Measurements from ENCODE around the gene DOCK1.
A peak's percentile ranks its signal among the peaks of the same experiment; 100 is the strongest.

DOCK1 gene

GRCh38 chr10:127179612-127180250, 274.5 kb downstream of the DOCK1 start:
- TF ChIP-seq, protein P1, sequence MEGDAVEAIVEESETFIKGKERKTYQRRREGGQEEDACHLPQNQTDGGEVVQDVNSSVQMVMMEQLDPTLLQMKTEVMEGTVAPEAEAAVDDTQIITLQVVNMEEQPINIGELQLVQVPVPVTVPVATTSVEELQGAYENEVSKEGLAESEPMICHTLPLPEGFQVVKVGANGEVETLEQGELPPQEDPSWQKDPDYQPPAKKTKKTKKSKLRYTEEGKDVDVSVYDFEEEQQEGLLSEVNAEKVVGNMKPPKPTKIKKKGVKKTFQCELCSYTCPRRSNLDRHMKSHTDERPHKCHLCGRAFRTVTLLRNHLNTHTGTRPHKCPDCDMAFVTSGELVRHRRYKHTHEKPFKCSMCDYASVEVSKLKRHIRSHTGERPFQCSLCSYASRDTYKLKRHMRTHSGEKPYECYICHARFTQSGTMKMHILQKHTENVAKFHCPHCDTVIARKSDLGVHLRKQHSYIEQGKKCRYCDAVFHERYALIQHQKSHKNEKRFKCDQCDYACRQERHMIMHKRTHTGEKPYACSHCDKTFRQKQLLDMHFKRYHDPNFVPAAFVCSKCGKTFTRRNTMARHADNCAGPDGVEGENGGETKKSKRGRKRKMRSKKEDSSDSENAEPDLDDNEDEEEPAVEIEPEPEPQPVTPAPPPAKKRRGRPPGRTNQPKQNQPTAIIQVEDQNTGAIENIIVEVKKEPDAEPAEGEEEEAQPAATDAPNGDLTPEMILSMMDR (IDR thresholded peaks at IDR 0.05; ENCODE audit: low read depth, low read length), result no peak
- DNase-seq (ENCODE audit: low read depth in 2 of 2), result no peak

DNA sequence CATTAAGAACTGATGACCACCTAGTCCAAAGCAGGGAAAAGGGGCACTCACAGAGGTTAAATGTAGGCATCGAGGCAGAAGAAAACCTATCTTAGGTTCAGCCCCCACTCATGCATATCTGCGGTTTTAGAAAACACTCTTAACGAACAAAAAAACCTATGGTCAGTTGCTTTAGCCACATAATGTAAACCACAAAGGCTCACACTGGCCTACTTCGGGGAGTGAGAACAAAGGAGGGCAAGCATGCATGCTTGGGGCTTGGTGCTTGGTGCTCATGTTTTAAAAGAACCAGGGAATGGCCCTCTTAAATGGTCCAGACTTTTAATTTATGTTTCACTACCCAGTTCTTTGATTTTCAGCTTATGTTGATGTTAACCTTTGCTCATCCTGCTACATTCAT, 276.9 kb downstream of the DOCK1 start:
- TF ChIP-seq, protein P1 (IDR thresholded peaks at IDR 0.05; ENCODE audit: low read depth, low read length), result no peak
- no peak overlapping the region for H3K4me3 ChIP-seq (replicated peaks in 1 of 2; ENCODE audit: low read depth in 2 of 2, low read length in 2 of 2)
- no peak for DNase-seq (ENCODE audit: low read depth in 2 of 2)

More at GRCh38 chr10:127179612-127180250, 274.5 kb downstream of the DOCK1 start:
- no peak overlapping the region for H3K4me3 ChIP-seq (replicated peaks in 1 of 2; ENCODE audit: low read depth in 2 of 2, low read length in 2 of 2)

DNA sequence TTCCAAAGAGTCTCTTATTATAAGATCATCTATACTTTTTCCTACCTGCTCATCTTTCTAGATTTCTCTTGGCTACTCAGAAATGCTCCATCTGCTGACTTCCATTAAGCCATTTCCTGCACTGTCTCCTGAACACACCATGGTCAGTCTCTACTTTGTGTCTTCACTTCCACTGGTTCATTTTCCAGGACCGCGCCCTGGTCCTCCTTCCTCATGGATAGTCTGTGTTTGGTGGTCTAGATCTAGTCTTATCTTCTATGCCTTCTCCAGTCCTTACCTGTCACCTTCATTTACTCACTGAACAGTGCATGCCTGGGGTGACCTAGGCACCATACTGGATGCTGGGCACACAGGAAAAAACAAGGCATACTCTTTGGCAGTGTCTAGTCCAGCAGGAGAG, 279.4 kb downstream of the DOCK1 start:
- no peak overlapping the region for H3K4me3 ChIP-seq (replicated peaks in 1 of 2; ENCODE audit: low read depth in 2 of 2, low read length in 2 of 2)
- no peak for DNase-seq (ENCODE audit: low read depth in 2 of 2)
- TF ChIP-seq, protein P1 (IDR thresholded peaks at IDR 0.05; ENCODE audit: low read depth, low read length), result no peak

DNA sequence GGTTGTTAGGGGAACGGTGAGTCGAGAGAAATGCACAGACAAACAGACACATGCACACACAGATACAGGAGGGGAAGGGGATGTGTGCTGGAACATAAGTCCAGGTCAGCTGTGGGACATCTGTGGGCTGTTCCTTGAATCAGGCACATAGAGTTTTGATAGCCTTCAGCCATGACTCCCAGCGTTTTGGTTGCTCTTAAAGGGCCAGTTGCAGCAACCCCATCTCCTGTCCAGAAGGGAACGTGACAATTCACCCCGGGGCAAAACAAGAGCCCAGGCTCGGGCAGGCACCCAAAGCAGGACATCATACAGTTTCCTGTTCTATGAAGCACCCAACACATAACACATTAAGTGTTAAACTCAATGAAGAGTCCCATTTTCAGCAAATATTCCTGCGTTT, 281.6 kb downstream of the DOCK1 start:
- H3K4me3 ChIP-seq (replicated peaks in 1 of 2; ENCODE audit: low read depth in 2 of 2, low read length in 2 of 2), result no peak overlapping the region
- DNase-seq (ENCODE audit: low read depth in 2 of 2), result no peak
- TF ChIP-seq, protein P1 (IDR thresholded peaks at IDR 0.05; ENCODE audit: low read depth, low read length), result no peak

- H3K4me3 ChIP-seq (replicated peaks in 1 of 2; ENCODE audit: low read depth in 2 of 2, low read length in 2 of 2), result no peak overlapping the region
- no peak for DNase-seq (ENCODE audit: low read depth in 2 of 2)
- TF ChIP-seq, protein P1 (IDR thresholded peaks at IDR 0.05; ENCODE audit: low read depth, low read length), result no peak
Measured at GRCh38 chr10:127189226-127189625, 284.0 kb downstream of the DOCK1 start.

DNA sequence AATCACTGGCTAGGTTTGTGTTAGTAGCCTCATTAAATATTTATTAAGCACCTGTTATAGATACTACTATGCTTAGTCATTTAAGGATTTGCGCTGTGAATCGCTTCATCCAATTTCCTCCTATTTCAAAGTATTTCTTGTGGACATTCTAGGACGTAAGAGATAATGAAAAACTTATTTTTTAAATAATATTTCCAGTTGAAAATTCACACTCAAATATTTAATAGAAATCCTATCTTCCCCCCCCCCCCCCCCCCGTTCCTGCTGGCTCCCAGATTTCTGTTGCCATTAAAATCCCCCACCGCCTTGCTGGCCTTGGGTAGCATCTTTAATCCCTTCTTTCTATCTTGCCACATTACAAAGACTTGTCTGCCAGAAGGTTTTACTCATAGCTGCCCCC, 285.2 kb downstream of the DOCK1 start:
- TF ChIP-seq, protein P1 (IDR thresholded peaks at IDR 0.05; ENCODE audit: low read depth, low read length), result no peak
- H3K4me3 ChIP-seq (replicated peaks in 1 of 2; ENCODE audit: low read depth in 2 of 2, low read length in 2 of 2), result no peak overlapping the region
- DNase-seq (ENCODE audit: low read depth in 2 of 2), result no peak

GRCh38 chr10:127193125-127193524, 287.9 kb downstream of the DOCK1 start:
- no peak overlapping the region for H3K4me3 ChIP-seq (replicated peaks in 1 of 2; ENCODE audit: low read depth in 2 of 2, low read length in 2 of 2)
- peak in 1 of 2 donors; percentile 25 for DNase-seq (ENCODE audit: low read depth in 2 of 2)
- TF ChIP-seq, protein P1 (IDR thresholded peaks at IDR 0.05; ENCODE audit: low read depth, low read length), result no peak
